NCI-H2196 (cell line): ENCODE data around the gene PTPRT.

Source experiments
- DNase-seq: peaks from one replicate; lab custom pipeline; 2025; ENCODE audit not compliant: unreplicated experiment; lab: John Stamatoyannopoulos, UW

PTPRT gene

DNA sequence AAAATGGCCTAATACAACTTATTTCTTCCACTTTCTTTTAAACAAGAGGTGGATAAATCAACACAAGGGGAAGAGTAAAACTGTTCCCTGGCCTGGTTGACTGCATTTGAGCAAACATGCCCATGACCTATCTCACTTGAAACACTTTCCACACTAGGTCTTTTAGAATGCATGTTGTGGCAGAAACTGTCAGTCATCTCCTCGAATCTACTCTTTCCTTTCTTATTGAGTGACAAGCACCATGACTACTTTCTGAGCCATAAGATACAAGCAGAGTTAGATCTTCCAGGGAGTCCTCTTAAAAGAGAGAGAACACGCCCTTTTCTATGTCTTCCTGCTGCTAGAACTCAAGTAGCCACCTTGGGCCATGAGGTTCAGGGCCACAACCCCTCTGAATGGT, 66.5 kb downstream of the PTPRT start:
- no peak for DNase-seq

DNA sequence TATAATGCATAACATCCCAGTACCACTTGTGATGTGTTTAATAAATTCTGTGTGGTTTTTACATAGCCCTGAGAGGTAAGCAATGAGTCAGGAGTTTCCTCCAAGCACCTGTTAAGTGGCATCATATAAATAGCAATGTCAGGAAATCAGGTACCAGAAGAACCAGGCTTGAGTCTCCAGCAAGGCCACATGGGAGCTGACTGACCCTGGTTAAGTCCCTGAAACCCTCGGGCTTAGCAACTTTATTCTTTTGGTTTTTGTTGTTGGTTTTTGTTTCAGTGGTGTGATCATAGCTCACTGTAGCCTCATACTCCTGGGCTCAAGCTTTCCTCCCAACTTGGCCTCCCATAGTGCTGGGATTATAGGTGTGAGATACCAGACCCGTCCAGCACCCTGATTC, 70.0 kb downstream of the PTPRT start:
- no peak for DNase-seq

DNA sequence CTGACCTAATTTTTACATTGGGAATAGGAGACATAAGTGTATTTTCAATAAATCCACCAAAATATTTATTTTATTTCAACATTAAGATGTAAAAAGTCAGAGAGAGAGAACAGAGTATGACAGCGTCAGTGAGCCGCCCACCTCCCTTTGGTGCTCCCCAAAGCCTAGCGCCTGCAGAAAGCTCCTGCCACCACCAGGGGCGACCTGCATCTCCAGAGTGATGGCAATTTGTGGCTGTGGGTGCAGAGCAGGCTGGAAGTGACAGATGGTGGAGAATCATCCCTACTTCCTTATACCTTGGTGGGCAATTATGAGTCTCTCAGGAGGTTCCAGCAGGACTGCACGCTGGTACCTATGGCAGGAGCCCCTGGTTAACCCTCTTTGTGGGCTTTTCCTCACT, 87.3 kb downstream of the PTPRT start:
- no peak for DNase-seq

DNA sequence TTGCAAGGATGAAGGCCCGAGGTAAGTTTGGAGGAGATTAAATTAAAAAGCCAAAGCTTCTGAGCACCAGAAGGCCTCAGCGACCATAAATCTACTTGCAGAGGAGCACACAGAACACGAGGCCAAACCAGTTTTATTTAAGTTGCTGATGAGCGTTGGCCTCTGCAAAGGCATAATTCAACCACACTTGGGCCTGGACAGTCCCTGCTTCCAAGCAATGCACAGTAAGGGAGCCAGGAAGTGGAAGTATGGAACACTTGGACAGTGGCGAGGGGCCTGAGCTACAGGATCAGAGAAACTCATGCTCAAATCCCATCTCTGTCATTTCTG, 92.8 kb downstream of the PTPRT start:
- no peak for DNase-seq

DNA sequence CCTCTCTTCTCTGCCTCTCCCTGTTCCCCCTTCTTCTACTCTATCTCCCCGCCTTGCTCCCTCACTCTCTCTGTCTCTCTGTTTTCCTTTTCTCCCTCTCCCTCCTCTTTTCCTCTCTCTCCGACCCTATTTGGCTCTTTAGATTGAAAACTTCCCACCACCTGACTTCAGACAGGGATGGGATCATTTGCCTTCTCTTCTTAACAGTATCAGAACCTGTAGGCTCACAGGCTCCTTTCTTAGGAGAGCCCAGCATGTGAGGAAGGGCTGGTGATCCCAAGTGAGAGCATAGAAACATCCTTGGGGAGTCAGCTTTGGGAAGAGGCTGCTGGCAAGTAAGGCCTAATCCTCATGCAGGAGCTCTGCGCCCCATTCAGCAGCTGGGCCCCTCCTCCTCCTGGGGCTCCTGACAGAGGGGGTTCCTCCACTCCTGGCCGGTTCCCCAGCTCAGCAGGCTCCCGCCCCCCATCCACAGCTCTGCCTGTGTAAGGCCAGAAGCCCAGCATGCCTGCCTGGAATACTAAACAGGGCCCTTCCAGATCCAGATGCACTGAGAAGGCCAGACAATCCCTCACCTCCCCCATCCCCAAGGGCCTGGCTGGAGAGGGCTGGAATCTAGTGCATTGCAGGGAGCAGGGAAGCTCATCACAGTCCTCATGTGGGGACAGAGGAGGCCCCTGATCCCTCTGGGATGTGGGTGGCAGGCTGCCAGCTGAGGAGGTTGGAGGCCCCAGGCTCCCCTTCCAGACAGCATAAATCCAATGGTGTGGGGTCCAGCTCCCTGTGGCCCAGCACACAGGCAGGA, 93.4 kb downstream of the PTPRT start:
- no peak for DNase-seq

DNA sequence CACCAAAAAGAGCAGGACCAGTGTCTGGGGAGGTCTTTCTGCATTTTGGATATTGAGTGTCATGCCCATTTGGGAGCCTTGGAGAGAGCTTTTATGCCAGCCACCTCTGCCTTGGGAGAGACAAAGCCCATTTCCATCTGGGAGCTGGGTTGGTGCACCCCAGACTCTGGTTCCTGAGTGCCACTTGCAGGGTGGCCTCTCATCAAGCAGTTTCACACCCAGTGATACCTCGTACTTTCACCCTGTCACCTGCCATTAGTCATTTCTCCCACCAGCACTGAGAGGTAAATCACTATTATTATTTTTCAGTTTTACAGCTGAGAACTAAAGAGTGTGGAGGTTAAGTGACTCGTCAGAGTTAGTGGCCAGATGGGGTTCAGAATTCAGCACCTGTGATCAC, 94.7 kb downstream of the PTPRT start:
- DNase-seq = no peak

DNA sequence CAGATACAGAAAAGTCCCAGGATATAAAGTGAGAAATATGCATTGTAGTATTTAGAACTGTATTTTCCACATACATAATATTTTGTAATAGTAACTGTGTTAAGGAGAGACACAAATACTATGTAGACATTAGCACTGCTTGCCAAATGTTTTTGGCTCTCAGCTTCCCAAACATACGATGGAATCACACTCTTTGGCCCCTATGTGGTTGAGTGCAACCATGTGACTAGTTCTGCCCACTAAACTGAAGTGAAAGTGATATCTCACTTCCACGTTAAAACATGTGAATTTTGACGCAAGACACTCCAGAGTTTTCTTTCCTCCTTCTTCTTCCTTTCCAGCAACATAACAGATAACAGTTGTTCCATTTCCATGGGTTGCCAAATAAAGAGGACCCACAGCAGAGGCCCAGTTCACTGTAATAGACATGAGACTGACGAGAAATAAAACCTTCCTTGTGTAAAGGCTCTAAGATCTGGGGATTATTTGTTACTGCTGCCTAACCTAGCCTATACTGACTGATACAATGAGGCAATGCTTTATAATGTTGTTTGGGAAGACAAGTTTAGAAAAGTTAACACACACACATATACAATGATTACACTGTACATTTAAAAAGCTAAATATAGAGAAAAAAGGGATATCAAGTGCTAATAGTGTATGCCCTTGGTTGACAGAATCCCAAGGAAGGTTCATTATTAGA, 97.2 kb downstream of the PTPRT start:
- no peak for DNase-seq

DNA sequence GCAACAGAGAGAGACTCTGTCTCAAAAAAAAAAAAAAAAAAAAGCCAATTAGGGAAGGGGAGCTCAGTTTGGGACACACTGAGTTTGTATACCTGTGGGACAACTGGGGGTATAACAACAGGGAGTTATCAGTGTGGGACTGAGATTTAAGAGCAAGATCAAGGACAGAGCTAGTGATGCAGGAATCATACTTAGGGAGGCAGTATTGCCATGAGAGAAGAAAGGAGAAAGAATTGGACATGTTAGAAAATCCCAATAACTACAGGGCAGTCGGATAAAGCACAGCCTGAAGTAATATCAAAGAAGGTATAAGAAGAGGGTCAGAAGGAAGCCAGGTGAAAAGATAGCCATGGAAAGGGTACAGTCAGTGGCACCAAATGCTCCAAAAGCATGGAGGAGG, 121.2 kb downstream of the PTPRT start:
- no peak for DNase-seq

DNA sequence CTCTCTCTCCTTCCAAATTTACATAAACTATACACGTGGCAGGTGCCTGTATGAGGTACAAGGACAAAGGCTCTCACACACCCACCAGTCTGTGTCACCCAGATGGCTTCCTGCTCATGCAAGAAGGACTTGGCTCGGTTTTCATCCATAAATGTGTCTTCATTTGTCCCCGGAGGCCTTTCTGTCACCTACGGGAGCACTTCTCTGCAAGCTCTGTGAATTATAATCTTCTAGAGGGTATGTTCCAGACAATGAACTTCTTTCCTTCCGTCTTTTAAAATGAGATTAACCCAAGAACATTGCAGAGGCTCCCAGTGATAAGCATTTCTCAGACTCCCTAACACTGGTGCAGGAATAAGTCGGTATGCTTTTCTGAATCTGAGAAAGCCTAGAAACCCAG, 123.6 kb downstream of the PTPRT start:
- no peak for DNase-seq

DNA sequence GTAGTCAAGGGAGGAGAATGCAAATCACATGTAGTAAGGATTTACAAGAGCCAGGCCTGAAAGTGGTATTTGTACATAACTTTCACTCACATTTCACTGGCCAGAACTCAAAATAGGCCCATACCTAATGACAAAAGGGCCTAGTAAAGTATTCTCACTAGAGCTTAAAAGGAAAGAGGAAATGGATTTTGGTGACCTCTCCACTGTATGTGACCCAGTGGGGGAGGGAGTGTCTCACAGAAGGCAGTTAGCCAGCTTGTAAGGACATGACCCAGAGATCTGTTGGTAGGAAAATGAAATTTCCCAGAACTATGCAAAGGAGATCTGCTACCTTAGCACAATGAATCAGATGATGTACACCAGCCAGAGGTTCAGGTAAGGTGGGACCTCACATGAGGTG, 124.4 kb downstream of the PTPRT start:
- no peak for DNase-seq

DNA sequence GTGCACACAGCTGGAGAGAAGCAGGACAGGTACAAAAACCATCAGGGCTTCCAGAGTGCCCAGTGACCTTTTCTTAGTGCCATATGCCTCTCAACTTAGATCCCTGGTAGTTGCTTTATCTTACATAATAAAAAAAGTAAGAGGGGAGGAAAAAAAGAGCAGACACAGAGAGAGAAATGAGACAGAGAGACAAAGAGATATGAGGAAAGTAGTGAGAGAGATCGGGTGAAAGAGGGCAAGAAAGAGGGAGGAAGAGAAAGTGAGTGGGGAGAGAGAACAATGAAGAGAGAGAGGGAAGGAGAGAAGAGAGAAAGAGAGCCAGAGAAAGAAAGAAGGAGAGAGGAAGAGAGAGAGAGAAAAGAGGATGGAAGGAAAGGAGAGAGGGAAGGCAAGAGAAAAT, 131.6 kb downstream of the PTPRT start:
- DNase-seq = no peak

DNA sequence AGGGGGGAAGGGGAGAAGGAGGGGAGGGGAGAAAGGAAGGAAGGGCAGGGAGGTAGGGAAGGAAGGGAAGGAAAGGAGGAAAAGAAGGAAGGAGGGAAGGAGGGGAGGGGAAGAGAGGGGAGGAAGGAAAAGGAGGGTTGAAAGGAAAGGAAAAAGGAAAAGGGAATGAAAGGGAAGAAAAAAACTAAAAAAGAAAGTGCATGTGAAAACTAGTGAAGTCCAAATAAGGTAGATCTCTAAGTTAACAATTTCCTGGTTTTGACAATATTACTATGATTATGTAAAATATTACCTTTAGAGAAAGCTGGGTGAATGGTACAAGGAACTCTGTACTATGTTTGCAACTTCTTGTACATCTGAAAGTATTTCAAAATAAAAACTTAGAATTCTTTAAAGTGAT, 132.4 kb downstream of the PTPRT start:
- no peak for DNase-seq

DNA sequence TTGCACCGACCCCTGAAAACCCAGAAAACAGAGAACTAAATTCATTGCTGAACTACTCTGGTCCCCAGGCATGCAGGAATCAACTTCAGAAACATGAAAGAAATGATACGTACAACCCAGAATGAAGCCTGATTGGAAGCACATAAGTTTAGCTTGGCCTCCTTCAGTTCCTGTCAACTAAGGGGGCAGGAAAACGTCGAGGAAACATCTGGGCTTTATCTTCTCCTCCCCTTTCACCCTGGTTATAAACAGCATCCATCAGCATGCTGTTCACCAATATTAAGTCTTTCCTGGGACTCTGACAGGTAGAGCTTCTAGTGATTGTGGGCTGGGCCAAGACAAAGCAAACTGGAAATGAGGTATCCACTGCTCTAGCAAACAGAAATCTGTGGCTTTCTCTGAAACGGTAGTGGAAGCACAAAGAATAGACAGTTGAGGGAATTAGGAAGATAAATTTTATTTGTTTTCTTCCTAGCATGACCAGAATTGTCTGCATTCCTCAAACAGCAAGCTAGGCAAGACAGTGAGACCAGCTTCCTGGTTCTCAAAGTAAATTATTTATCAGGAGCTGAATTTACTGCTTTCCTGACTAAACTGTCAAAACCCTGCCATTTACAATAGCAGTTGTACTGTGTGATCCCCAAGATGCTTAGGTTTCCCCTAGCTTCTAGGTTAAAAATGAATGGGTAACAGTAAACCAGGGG, 134.4 kb downstream of the PTPRT start:
- DNase-seq = no peak

DNA sequence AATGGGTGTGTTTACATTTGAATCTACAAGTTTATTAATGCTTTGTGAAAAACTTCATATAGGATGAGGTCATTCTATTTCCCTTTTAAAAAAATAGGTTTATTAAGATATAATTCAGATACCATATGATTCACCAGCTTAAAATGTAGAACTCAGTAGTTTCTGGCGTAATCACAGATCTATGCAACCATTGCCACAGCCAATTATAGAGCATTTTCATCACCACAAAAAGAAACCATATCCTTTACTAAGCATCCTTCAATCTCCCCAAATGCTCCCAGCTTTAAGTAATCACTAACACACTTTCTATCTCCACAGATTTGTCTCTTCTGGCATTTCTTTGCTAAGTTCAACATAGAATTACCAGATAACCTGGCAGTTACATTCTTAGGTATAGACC, 137.2 kb downstream of the PTPRT start:
- DNase-seq = no peak

DNA sequence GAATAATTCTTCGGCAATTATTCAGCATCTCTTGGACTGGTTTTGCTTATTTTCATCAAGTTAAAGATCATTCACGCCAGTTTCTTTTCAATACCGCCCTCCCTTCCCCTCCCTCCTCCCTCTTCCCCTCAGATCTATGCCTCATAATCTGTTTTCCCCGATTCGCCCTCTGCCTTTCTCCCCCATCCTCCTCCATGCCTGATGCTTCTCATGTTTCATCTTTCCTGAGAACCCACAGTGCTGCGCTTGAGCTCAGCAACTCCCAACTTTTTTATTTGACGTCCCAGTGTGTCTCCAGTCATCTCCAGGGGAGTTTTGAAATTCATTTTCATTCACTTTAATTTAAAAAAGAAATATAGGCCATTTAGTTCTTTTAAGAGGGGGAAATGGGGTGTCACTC, 142.7 kb downstream of the PTPRT start:
- DNase-seq = no peak

DNA sequence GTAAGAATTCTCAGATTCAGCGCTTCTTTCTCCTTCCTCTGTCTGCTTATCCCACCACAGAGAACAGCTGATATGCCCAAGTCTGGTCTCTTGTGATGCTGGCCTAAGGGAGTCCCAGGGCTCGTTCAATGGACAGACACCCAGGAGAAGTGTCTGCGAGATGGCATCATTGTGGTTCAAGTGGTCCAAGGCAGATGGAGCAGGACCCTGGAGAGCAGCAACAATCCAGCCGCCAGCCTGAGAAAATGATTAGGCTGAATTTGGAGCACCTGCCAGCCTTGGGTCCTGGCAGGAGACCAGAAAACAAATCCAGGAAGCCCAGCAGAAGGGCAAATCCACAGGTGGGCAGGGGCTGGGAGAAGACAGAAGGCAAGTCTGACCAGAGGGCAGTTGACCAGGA, 145.8 kb downstream of the PTPRT start:
- no peak for DNase-seq

DNA sequence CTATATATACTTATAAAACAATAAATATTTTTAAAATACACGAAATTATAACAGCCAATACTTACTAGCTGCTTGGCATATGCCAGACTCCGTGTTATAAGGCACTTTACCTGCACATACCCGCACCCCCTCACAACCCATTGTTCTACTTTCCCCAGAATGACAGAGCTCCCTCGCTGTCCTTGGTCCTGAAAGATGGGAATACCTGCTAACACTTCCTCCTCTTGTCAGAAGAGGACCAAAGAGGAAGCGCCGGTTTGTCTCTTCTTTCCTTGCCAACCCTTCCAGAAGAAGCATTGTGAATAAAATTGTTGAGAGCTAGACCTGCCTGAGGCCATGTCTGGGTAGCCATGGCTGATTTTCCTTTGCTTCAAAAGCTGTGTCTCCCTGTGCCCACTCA, 149.3 kb downstream of the PTPRT start:
- DNase-seq = no peak

DNA sequence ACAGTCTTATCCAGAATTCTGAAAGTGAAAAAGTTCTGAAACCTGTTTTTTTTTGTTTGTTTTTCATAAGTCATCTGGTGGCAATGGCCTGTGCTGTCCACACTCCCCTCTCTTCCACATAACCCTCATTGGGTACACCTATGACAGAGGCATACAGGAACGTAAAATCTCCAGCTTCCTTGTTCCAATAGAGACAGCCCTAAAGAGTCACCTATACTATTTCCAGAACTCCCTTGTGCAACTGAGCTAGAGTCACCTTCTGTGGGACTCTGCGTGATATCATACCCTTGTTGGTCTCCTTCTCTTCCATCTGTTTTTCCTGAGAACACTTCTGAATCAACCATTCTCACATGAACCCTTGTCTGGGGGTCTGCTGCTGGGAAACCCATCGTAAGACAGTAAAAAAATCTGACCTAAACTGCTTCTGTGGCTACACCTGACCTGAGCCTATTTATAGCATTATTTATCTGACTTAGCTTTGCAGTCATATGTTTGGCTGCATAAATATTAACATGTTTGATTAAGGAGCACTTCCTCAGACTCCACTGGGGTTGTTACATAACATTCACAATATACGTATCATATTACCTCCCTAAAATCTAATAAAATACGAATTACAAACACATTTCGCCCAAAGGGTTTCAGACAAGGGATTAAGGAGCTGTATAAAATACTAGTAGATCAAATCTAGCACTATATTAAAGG, 151.9 kb downstream of the PTPRT start:
- DNase-seq = no peak

DNA sequence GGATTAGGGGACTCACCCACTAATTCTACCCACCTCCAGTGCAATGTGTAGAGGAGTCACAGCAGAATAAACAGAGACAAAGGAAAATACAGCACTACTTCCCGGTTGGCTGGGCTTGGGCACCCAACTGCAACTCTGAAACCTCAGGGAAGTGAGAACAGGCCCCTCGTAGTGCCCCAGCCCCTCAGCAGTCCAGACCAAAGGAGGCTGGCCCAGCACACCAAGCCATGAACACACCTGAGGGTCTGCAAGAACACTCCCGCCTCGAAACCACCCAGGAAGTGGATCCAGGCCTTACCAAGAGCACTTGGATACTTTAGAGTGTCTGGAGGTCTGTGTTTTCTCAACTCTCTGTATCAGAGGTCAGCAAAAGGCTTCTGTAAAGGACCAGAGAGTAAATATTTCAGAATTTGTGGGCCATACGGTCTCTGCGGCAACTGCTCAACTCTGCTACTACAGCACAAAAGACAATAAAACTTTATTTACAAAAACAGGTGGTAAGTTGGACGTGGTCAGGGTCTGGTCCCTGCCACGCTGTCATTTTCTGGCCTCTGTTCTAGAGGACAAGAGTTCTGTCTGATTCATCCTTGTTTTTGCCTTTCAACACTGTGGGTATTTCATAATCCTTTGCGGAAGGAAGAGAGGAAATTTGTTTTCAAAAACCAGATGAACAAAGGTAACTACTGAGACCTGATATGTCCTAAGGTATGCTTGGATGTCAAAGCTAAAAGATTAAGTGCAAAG, 154.6 kb downstream of the PTPRT start:
- DNase-seq = no peak

DNA sequence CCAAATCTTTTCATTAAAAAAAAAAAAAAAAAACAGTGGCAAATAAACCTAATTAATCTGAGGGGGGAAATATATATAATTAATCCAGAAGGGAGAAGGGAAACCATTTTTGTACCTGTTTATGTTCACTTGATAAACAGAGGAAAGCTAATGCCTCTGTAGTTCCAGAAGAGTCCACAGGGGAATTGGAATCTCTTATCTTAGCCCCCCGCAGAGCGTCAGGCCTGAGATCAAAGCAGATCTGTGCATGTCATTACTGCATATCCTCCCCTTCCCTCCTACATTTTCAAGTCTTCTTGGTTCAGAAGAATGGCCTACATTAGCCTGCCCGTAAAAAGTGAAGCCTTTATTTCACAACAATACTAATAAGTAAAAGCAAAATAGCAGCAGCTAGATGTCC, 157.2 kb downstream of the PTPRT start:
- no peak for DNase-seq

DNA sequence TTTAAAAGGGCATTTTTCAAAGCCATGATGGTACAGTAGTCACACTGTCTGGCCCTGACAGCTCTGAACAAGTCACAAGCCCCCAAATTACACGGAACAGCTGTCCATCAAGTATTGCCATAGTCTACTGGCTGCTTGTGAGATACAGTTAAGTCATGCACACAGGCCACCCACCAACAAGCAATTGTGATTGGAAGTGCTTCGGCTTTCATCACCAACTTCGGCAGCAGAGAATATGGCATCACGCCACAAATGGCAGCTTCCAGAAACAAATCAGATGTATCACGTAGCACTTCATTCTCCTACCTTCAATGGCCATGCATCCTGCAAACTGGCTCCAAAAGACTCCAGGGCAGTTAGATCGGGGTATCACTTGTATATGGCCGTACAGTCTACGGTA, 160.5 kb downstream of the PTPRT start:
- DNase-seq = no peak
